ENCODE data around the gene PTPDC1.
"Not testable (repeated sequence)": the region's sequence is repeated elsewhere in the genome, so short reads cannot be mapped to it uniquely, and the experiment has no call there.

The PTPDC1 gene

GRCh38 chr9:94094219-94095145, 10.2 kb downstream of the PTPDC1 start:
- not testable (repeated sequence) for DNase-seq

GRCh38 chr9:94096819-94097577, 12.7 kb downstream of the PTPDC1 start:
- DNase-seq, result no peak

GRCh38 chr9:94097788-94098414, 13.6 kb downstream of the PTPDC1 start:
- no peak for DNase-seq

- DNase-seq, result no peak
Measured at GRCh38 chr9:94100152-94100879, 16.1 kb downstream of the PTPDC1 start.

- DNase-seq, result no peak
Measured at GRCh38 chr9:94101162-94101853, 17.0 kb downstream of the PTPDC1 start.

GRCh38 chr9:94108584-94108983, 24.3 kb downstream of the PTPDC1 start:
- DNase-seq, result no peak

- DNase-seq, result no peak
Measured at GRCh38 chr9:94110821-94111252, 26.6 kb downstream of the PTPDC1 start.

GRCh38 chr9:94111446-94111845, 27.2 kb downstream of the PTPDC1 start:
- DNase-seq, result no peak

- no peak for DNase-seq
Measured at GRCh38 chr9:94112716-94113465, 28.6 kb downstream of the PTPDC1 start.

- not testable (repeated sequence) for DNase-seq
Measured at GRCh38 chr9:94120088-94120487, 35.8 kb downstream of the PTPDC1 start.

- no peak for DNase-seq
Measured at GRCh38 chr9:94120854-94121376, 36.7 kb downstream of the PTPDC1 start.

- no peak for DNase-seq
Measured at GRCh38 chr9:94126844-94127243, 42.6 kb downstream of the PTPDC1 start.

GRCh38 chr9:94127806-94128205, 43.5 kb downstream of the PTPDC1 start:
- no peak for DNase-seq

- DNase-seq, result no peak
Measured at GRCh38 chr9:94128580-94128979, 44.3 kb downstream of the PTPDC1 start.

- no peak for DNase-seq
Measured at GRCh38 chr9:94134629-94135028, 50.4 kb downstream of the PTPDC1 start.

GRCh38 chr9:94135222-94135621, 51.0 kb downstream of the PTPDC1 start:
- no peak for DNase-seq

GRCh38 chr9:94139672-94140417, 55.6 kb downstream of the PTPDC1 start:
- no peak for DNase-seq

- no peak for DNase-seq
Measured at GRCh38 chr9:94140418-94140780, 56.1 kb downstream of the PTPDC1 start.

- no peak for DNase-seq
Measured at GRCh38 chr9:94140791-94141790, 56.8 kb downstream of the PTPDC1 start.

All from activated T-cell treated with anti-CD3 and anti-CD28 coated beads, Interleukin-2, amount 50 U/mL, for 1 hour (primary cell).